Ishikawa (cell line): ENCODE data around the gene FLOT1.

Experiments used
- EGR1 ChIP-seq: IDR thresholded peaks from 2 replicates; pipeline ENCODE4 v1.6.1; 2012
- MAX ChIP-seq: IDR thresholded peaks from 2 replicates; pipeline ENCODE4 v1.6.1; 2012
- REST ChIP-seq: IDR thresholded peaks from 2 replicates; pipeline ENCODE4 v1.6.1; 2012; ENCODE audit warnings: low read depth, mild to moderate bottlenecking

GRCh38 chr6:30781395-30781742 is 38.9 kb upstream of the FLOT1 start:
- TF ChIP-seq EGR1 (no peak), REST (no peak), MAX (no peak)
